ENCODE data around the gene TSPYL6. TPM values are rescaled to one million over a fixed set of nuclear protein-coding genes. Genes with fewer than 3 reads are reported as not detected.

The TSPYL6 gene
- total RNA-seq, 2 donors from 2014 or later = not detected

- Histone ChIP-seq H3K4me3 (no peak overlapping the region), H3K36me3 (replicated peaks in 1 of 2; ENCODE audit: insufficient read depth in 1 of 2, low read depth in 2 of 2) (no peaks in the 10 kb centered on the region), H3K9me3 (no peaks in the 10 kb centered on the region), H3K4me1 (no peaks in the 10 kb centered on the region), H3K27ac (no peak overlapping the region), H3K27me3 (no peaks in the 10 kb centered on the region)
- TF ChIP-seq POLR2A (IDR thresholded peaks at IDR 0.05) (no peak), CTCF (IDR thresholded peaks at IDR 0.05) (no peak)
- DNase-seq (no peak), ATAC-seq (no peak)
- intact Hi-C loops (cut with DNase I) = no loop called here
- 78 to 82% methylated on average over 1 of the region's 1 CpG for WGBS, 2 donors
These were observed 8.9 kb downstream of the TSPYL6 start for GRCh38 chr2:54247115-54247514.

- Histone ChIP-seq H3K36me3 (replicated peaks in 1 of 2; ENCODE audit: insufficient read depth in 1 of 2, low read depth in 2 of 2) (no peaks in the 10 kb centered on the region), H3K4me3 (no peak overlapping the region), H3K27ac (no peak overlapping the region), H3K4me1 (no peaks in the 10 kb centered on the region), H3K27me3 (no peaks in the 10 kb centered on the region), H3K9me3 (no peaks in the 10 kb centered on the region)
- WGBS, 2 donors = 61 to 78% methylated on average over 5 of the region's 5 CpGs
- TF ChIP-seq POLR2A (IDR thresholded peaks at IDR 0.05) (no peak), CTCF (IDR thresholded peaks at IDR 0.05) (no peak)
- no peak for ATAC-seq
- DNase-seq = peak in 1 of 4 donors; percentile 22
- intact Hi-C loops (cut with DNase I) = no loop called here
These were observed 15.2 kb downstream of the TSPYL6 start for GRCh38 chr2:54240515-54241469.

- Histone ChIP-seq H3K36me3 (replicated peaks in 1 of 2; ENCODE audit: insufficient read depth in 1 of 2, low read depth in 2 of 2) (no peaks in the 10 kb centered on the region), H3K27me3 (no peaks in the 10 kb centered on the region), H3K4me3 (no peak overlapping the region), H3K4me1 (no peaks in the 10 kb centered on the region), H3K27ac (no peak overlapping the region), H3K9me3 (no peaks in the 10 kb centered on the region)
- TF ChIP-seq POLR2A (IDR thresholded peaks at IDR 0.05) = no peak
- no peak for TF ChIP-seq CTCF (IDR thresholded peaks at IDR 0.05)
- no peak for DNase-seq
- no peak for ATAC-seq
- intact Hi-C loops (cut with DNase I) = no loop called here
- WGBS, 2 donors = 90 to 95% methylated on average over 1 of the region's 1 CpG
These were observed 16.6 kb downstream of the TSPYL6 start for GRCh38 chr2:54239427-54239826.

- WGBS, 2 donors = 95 to 100% methylated on average over 2 of the region's 2 CpGs
- no peak for TF ChIP-seq POLR2A (IDR thresholded peaks at IDR 0.05)
- TF ChIP-seq CTCF (IDR thresholded peaks at IDR 0.05) = no peak
- H3K9me3 ChIP-seq = no peaks in the 10 kb centered on the region
- H3K4me3 ChIP-seq = no peak overlapping the region
- no peak for ATAC-seq
- intact Hi-C loops (cut with DNase I) = no loop called here
- no peaks in the 10 kb centered on the region for H3K36me3 ChIP-seq (replicated peaks in 1 of 2; ENCODE audit: insufficient read depth in 1 of 2, low read depth in 2 of 2)
- no peaks in the 10 kb centered on the region for H3K27me3 ChIP-seq
- no peaks in the 10 kb centered on the region for H3K4me1 ChIP-seq
- no peak for DNase-seq
- H3K27ac ChIP-seq = no peak overlapping the region
These were observed 18.6 kb downstream of the TSPYL6 start for GRCh38 chr2:54237428-54237827.

Measured in body of pancreas (tissue), 4 donors.